Measurements from ENCODE around the gene SF3B2.

Gene SF3B2

DNA sequence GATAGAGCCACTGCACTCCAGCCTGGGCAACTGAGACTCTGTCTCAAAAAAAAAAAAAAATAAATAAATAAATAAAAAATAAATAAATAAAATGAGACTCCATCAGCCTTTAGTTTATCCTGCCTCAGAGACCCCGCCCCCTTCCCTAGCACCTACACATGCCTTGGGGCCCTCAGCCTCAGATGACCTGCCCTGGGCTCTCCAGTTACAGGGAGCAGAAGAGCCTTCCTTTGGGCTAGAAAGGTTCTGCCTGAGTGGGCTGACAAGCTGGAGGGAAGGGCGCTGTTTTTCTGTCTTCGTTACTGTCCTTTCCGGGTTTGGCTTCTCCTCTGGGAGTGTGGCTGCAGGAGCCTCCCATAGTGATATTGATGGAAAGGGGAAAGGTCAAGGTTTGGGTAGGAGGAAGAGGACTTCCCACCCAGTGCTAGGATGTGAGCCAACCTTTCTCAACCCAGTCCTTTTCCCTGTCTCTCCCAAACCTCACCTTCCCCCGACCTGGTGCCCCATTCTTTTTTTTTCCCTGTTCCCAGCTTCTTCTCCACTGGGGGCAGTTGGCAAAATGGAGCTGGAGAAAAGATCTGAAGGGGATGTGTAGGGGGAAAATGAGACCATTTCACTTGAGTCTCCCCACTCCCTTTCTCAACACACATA is 1.5 kb upstream of the SF3B2 start:
- DNase-seq, result no peak

DNA sequence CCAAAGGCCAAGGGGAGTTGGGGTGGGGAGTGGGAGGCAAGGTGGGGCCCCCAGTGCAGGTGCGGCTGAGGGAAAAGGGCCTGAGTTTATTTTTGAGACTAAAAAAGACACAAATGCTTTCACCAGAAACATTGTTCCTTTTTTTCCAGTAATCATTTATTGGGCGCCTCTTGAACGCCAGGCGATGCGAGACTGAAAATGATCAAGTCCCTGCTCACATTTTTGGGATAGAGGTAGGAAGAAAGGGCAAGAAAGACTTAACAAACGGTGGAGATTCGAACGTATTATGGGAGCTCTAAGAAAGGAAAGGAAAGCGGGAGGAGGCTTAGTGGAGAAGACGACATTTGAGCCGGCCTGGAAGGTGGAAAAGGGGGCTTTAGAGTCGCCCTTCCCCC is 796 bp upstream of the SF3B2 start:
- no peak for DNase-seq

- no peak for DNase-seq
Observed at GRCh38 chr11:66052664-66052982, 459 bp downstream of the SF3B2 start.

DNA sequence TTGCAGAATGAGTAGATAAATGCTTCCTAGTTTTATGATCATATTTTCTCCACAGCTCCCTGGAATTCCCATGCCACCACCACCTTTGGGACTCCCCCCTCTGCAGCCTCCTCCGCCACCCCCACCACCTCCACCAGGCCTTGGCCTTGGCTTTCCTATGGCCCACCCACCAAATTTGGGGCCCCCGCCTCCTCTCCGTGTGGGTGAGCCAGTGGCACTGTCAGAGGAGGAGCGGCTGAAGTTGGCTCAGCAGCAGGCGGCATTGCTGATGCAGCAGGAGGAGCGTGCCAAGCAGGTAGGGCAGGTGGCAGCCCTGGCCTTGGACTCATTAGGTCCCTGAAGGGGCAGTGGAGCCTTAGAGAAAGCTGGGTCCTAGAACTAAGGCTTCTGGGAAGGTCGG is 2.9 kb downstream of the SF3B2 start:
- no peak for DNase-seq

DNA sequence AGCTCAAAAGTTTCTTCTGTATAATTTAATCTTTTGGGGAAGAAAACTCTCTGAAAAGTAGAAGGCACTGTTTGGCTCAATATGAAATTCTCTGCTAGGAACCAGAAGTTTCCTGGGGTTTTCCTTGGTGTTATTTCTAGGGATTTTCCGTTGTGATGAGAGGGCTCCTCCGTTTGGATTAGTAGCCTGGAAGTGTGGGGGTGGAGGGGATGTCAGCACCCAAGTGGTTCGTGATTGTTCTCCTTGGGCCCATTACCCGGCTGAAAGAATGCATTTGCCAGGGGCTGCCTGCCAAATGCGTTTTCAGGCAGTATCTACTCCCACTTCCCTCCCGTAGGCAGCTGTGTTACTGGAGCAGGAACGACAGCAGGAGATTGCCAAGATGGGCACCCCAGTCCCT is 4.3 kb downstream of the SF3B2 start:
- no peak for DNase-seq

DNA sequence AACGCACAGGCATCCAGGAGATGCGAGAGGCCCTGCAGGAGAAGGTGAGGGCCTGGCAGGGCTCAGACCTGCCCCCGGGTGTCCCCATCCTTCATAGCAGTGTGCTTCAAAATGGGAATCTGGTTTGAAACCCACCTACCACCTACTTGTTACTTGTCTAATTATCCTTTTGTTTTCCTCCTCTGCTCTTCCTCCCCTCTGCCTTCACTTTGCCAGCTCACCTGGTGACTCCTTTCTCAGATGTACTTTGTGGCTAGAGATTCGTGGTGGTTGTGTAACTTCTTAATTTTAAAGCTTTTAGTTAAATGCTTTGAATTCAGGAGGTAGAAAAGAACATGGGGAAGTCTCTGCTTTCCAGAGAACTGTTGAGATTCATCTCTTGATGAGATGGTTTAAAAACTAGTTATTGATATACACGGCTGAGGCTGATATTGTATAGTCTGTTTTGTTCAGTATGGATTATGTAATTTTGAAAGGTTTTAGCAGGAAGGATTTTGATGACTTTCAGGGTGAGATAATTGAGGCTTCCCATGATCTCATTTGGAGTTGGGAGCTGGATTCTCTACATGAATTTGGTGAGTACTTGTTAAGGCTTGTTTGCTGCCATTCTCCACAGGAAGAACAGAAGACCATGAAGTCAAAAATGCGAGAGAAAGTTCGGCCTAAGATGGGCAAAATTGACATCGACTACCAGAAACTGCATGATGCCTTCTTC is 8.0 kb downstream of the SF3B2 start:
- no peak for DNase-seq

DNA sequence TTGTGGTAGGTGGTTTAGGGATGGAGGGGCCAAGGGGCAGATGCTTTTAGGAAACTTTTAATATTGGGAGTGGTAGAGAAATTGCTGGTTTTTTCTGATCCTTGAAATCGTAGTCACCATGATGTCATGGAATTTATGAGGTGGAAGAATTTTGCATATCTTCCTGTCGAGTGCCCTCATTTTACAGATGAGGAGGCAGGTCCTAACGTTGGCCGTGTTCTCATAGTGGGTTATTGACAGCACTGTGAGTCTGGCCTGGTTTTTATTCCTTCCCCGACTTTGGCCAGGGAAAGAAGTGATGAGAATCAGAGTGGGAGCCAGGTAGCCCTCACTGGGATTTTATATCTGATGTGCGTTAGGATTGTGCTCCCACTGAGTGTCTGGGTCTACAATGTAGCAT is 9.1 kb downstream of the SF3B2 start:
- no peak for DNase-seq

DNA sequence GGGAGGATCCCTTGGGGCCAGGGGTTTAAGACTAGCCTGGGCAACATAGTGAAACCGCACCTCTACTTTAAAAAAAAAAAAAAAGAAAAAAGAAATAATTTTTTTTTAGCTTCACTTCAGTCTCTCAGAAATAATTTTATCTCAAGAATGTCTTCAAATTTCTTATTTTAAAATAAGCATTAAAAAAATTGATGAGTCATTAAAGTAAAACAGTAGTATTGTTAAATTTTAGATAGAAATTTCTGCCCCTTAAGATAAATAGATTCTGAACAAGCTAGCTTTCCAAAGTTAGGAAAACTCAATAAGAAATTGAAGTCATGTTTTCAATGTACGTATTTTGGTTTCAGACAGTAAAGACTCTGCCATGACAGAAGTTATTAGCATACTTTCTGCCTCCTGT is 10.2 kb downstream of the SF3B2 start:
- DNase-seq, result no peak

DNA sequence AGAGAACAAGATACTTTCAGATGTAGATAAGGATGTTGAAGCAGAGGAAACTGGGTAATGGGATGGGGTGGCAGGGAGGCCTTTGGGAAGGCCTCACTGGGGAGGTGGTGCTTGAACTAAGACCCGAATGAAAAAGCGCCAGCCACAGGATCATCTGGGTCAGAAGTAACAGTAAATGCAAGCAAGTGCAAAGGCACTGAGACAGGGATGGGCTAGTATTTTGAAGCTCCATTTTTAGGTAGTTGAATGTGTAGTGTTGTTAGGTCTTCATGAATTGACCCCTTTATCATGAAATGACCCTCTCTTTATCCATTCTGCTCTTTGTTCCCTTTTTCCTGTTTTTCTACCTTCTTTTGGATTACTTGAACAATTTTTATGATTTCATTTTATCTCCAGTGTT is 11.7 kb downstream of the SF3B2 start:
- DNase-seq, result no peak

GRCh38 chr11:66064571-66064970 is 12.4 kb downstream of the SF3B2 start:
- DNase-seq, result no peak

- DNase-seq, result no peak
Observed at GRCh38 chr11:66066751-66067150, 14.6 kb downstream of the SF3B2 start.

- DNase-seq, result no peak
Observed at GRCh38 chr11:66067640-66068039, 15.5 kb downstream of the SF3B2 start.

DNA sequence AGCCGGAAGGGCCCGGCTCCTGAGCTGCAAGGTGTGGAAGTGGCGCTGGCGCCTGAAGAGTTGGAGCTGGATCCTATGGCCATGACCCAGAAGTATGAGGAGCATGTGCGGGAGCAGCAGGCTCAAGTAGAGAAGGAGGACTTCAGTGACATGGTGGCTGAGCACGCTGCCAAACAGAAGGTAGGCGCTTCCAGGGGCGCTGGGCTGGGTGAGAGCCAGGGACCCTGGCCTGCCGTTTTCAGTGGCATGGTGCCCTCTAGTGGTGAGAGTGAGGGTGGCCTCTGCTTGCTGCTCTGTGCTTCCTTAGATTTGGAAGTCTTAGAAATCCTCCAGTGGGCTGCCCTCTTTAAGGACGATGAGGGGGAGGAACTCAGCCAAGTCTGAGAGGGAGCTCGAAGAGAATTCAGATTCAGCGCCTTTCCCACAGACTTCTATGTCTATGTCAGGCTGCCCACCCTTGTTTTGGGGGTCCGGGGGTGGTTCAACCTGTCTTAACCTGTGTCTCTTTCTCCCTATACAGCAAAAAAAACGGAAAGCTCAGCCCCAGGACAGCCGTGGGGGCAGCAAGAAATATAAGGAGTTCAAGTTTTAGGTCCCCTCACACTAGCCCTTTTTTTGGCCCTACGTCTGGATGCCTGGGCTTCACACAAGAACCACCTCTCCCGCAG is 16.1 kb downstream of the SF3B2 start:
- DNase-seq, result peak; percentile 76 to 83

DNA sequence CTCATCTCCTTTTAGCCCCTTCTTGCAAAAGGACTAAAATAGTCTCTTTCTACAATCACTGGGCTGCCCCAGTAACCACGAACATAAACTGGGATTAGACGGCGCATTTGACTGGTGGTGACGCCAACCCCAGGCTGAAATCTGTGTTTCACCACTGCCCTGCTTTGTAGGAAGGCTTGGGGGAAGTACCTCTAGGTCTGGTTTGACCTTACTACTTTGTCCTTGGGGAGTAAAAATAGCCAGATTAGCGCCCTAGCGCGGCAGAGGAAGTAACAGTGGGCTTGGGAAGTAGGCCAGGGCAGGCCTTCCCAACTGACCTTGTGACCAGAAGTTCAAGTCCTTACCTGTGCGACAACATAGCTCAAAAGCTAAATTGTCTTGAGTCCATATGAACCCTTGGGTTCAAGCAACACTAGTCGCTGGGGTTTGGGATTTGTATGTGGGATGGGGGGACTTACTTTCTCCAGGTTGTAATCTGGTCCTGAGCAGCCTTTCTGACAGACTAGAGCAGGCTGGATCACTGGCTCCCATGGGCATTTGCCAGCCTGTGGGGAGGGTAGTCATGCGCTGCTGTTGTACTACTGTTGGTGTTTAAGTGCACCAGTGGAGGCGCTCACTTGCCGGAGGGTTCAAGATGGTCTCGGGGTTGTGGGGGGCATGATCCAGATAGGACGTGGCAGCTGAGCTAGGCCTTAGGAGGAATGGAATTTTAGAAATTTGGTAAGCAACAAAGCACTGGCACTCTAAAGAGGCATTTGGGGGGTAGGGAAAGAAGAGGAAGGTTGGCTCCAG is 17.0 kb downstream of the SF3B2 start:
- peak; percentile 46 to 59 for DNase-seq

DNA sequence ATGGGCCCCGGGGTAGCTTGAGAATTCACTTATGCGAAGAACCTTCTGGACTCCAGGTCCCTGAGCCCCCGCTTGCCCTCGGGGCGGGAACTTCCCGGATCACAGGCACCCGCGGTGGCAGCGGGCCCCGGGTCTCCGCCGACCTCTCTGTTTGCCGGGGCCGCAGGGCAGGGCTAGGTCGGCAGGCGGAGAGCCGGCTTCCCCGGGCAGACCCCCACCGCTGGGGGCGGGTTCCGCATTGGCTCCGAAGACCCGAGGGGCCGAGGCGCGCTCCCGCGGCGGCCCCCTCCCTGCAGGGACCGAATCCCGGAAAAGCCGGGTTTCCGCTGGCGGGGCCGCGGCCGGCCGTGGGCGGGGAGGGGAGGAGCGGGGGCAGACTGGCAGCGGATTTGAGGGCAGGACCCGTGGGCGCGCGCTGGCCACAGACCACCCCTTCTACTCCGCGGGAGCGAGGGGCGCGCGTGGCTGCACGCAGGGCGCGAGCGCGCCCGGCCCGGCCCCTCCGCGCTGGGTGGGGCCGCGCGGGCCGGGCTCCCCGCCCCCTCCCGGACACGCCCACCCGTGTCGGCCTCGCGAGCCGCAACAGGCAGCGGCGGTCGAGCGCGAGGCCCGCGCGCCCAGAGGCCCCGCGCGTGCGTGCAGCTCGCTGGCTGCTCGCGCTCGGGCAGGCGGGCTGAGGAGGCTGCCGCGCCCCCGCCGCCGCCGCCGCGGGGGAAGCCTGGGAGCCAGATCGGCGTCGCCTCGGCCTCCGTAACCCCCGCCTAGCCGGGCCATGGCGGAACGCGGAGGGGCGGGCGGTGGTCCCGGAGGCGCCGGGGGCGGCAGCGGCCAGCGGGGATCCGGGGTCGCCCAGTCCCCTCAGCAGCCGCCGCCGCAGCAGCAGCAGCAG is 17.8 kb downstream of the SF3B2 start, which contains the start of gene PACS1:
PACS1 (plus strand) TSS at position 558 of the 889 bp plus-strand sequence; CDS start at position 773, 215 bp downstream.
- DNase-seq, result peak; percentile 86 to 90

GRCh38 chr11:66070604-66071380 is 18.6 kb downstream of the SF3B2 start:
- DNase-seq, result peak in 1 of 2 donors; percentile 27

- DNase-seq, result peak in 1 of 2 donors; percentile 27
Observed at GRCh38 chr11:66071381-66071801, 19.2 kb downstream of the SF3B2 start.

GRCh38 chr11:66072081-66072480 is 19.9 kb downstream of the SF3B2 start:
- no peak for DNase-seq

GRCh38 chr11:66072518-66072917 is 20.4 kb downstream of the SF3B2 start:
- DNase-seq, result no peak

- no peak for DNase-seq
Observed at GRCh38 chr11:66073669-66074068, 21.5 kb downstream of the SF3B2 start.

- DNase-seq, result no peak
Observed at GRCh38 chr11:66075273-66075672, 23.1 kb downstream of the SF3B2 start.
